Effector CD4-positive, alpha-beta T cell (primary cell): ENCODE results near the gene PSG7.
"Not testable (repeated sequence)": the region's sequence is repeated elsewhere in the genome, so short reads cannot be mapped to it uniquely, and the experiment has no call there.

ENCODE experiments used
- DNase-seq: peaks from one replicate; pipeline ENCODE4 v3.0.0-alpha.2; 2020

The PSG7 gene

GRCh38 chr19:42913516-42913915, 23.5 kb downstream of the PSG7 start:
- DNase-seq = not testable (repeated sequence)

- DNase-seq = not testable (repeated sequence)
Measured at GRCh38 chr19:42912941-42913340, 24.1 kb downstream of the PSG7 start.

GRCh38 chr19:42911731-42912130, 25.3 kb downstream of the PSG7 start:
- not testable (repeated sequence) for DNase-seq

- not testable (repeated sequence) for DNase-seq
Measured at GRCh38 chr19:42906162-42906561, 30.8 kb downstream of the PSG7 start.

- not testable (repeated sequence) for DNase-seq
Measured at GRCh38 chr19:42900561-42900960, 36.4 kb downstream of the PSG7 start.

- DNase-seq = not testable (repeated sequence)
Measured at GRCh38 chr19:42899674-42900073, 37.3 kb downstream of the PSG7 start.

- DNase-seq = not testable (repeated sequence)
Measured at GRCh38 chr19:42899110-42899509, 37.9 kb downstream of the PSG7 start.

GRCh38 chr19:42898656-42899055, 38.4 kb downstream of the PSG7 start:
- not testable (repeated sequence) for DNase-seq

GRCh38 chr19:42897729-42898128, 39.3 kb downstream of the PSG7 start:
- not testable (repeated sequence) for DNase-seq

- not testable (repeated sequence) for DNase-seq
Measured at GRCh38 chr19:42890446-42890845, 46.6 kb downstream of the PSG7 start.

GRCh38 chr19:42887876-42888445, 49.0 kb downstream of the PSG7 start:
- not testable (repeated sequence) for DNase-seq

- DNase-seq = not testable (repeated sequence)
Measured at GRCh38 chr19:42882730-42883129, 54.3 kb downstream of the PSG7 start.

- not testable (repeated sequence) for DNase-seq
Measured at GRCh38 chr19:42882010-42882409, 55.0 kb downstream of the PSG7 start.

GRCh38 chr19:42881279-42881678, 55.7 kb downstream of the PSG7 start:
- not testable (repeated sequence) for DNase-seq

- not testable (repeated sequence) for DNase-seq
Measured at GRCh38 chr19:42880621-42881020, 56.4 kb downstream of the PSG7 start.

- no peak for DNase-seq
Measured at GRCh38 chr19:42879613-42880012, 57.4 kb downstream of the PSG7 start, which contains the start of gene PSG1. TSS of gene PSG1 (minus strand) at chr19:42879713. CDS start at chr19:42879581, 132 bp downstream.

- DNase-seq = not testable (repeated sequence)
Measured at GRCh38 chr19:42876596-42876995, 60.4 kb downstream of the PSG7 start.

- not testable (repeated sequence) for DNase-seq
Measured at GRCh38 chr19:42875881-42876280, 61.1 kb downstream of the PSG7 start.

GRCh38 chr19:42874901-42875813, 61.9 kb downstream of the PSG7 start:
- not testable (repeated sequence) for DNase-seq

GRCh38 chr19:42874136-42874535, 62.9 kb downstream of the PSG7 start:
- DNase-seq = not testable (repeated sequence)
